Heart right ventricle (tissue), 16 donors: Measurements from ENCODE around the gene CCDC71. TPM values are rescaled to one million over a fixed set of nuclear protein-coding genes. Genes with fewer than 3 reads are reported as not detected.
A peak's percentile ranks its signal among the peaks of the same experiment; 100 is the strongest.

ENCODE experiments used
- ATAC-seq, 8 donors: fragments of 200-7000 bp; cut with Tn5 transposase; one replicate each; pipeline ENCODE4 v1.9.1; 2020; ENCODE audit warnings: mild to moderate bottlenecking in 8 of 8, moderate library complexity in 8 of 8, moderate number of reproducible peaks in 1 of 8
- DNase-seq, 2 donors: peaks; one replicate each; pipeline ENCODE4 v3.0.0-alpha.2; 2020
- H3K27ac ChIP-seq, 10 donors: fragments of 200-600 bp; sonication (generic) in 2 of 10; one replicate each; pipeline versions ENCODE4 v1.5.0 to v1.8.0; 2020 to 2022; ENCODE audit warnings: mild to moderate bottlenecking in 3 of 10
- H3K27me3 ChIP-seq, 7 donors: fragments of 200-600 bp; one replicate each; pipeline ENCODE4 v1.8.0; 2021 to 2022; ENCODE audit warnings: mild to moderate bottlenecking in 2 of 7
- H3K36me3 ChIP-seq, 9 donors: fragments of 200-600 bp; sonication (generic) in 1 of 9; one replicate each; pipeline versions ENCODE4 v1.5.0 to v1.8.0; 2020 to 2022; ENCODE audit warnings: mild to moderate bottlenecking in 2 of 9
- H3K4me1 ChIP-seq, 9 donors: fragments of 200-600 bp; sonication (generic) in 1 of 9; one replicate each; pipeline versions ENCODE4 v1.5.0 to v1.8.0; 2020 to 2022; ENCODE audit warnings: mild to moderate bottlenecking in 4 of 9
- H3K4me3 ChIP-seq, 10 donors: fragments of 200-600 bp; sonication (generic) in 2 of 10; one replicate each; pipeline versions ENCODE4 v1.5.0 to v1.8.0; 2020 to 2022; ENCODE audit warnings: mild to moderate bottlenecking in 7 of 10, moderate library complexity in 2 of 10
- H3K9me3 ChIP-seq, 11 donors: fragments of 200-600 bp in 10 of 11; sonication (generic) in 2 of 11; one replicate each; pipeline versions ENCODE4 v1.5.0 to v1.8.0; 2013 to 2022; ENCODE audit warnings: mild to moderate bottlenecking in 2 of 11, control low read depth in 1 of 11, moderate library complexity in 1 of 11
- CTCF ChIP-seq, 9 donors: fragments of 200-600 bp; sonication (generic) in 2 of 9; IDR thresholded peaks; one replicate each; pipeline versions ENCODE4 v1.5.0 to v1.8.0; 2021 to 2022; ENCODE audit warnings: antibody characterized with exemption in 9 of 9, mild to moderate bottlenecking in 5 of 9, moderate library complexity in 1 of 9
- WGBS, 2 donors: extraction: QIAGEN DNeasy Blood & Tissue Kit; methylation state at CpG; one replicate each; pipeline ENCODE4 v1.1.7; 2013; ENCODE audit warnings: inconsistent platforms in 1 of 2; 5-methylcytosine and 5-hydroxymethylcytosine counted together
- intact Hi-C, 10 donors: fragments of 100-400 bp; cut with DNase I; formaldehyde crosslinking; loops; one replicate each; pipeline versions ENCODE4 v1.11.1 to v1.14.2; 2022
- polyA plus RNA-seq, 2 donors: library from polyadenylated mRNA; stranded (reverse); fragments of 200-250 nt; gene quantifications; one replicate each; pipeline ENCODE4 v1.2.3, GENCODE V29; 2013
- total RNA-seq, 10 donors: library from RNA; stranded (reverse); fragmentation: NEBNext Ultra II Directional in 3 of 10; extraction: Animal tissue kit (Norgen Biotek cat#: 25700) in 3 of 10; gene quantifications; one replicate each; pipeline versions ENCODE4 v1.2.1 to v1.2.4, GENCODE V29; 2021 to 2023
- donor health status: Arrhythmogenic right ventricular cardiomyopathy.
- donor health status: ischemic (EF 13 %, LVEDD 7.1; RV severe dilation, severe dysfunction).
- donor health status: healthy with polysubstance abuse.
- donor health status: DM: no; HTN: yes; CAD: no.
- donor health status: DM: no; HTN: no; CAD: no.
- donor health status: ischemic (EF 25% LVEDD 6.9; RV normal size, moderate dysfunction).
- donor health status: ischemic (EF 25% LVEDD 5.7; RV mildly dilated, moderate dysfunction).
- donor health status: healthy.
- donor health status: DM: yes; HTN: yes; CAD: no.
- donor health status: Ischemic cardiomyopathy.
- donor health status: ischemic (EF 35%, LVEDD 5.7; RV mildly dilated, moderate dysfunction).
- donor health status: nonischemic (EF 11% LVEDD 7.7; RV severe dilation, severe dysfunction).
- donor health status: DM: yes; HTN: yes; CAD: no.
- donor health status: PGD.
- donor health status: ischemic (EF 29% LVEDD 5.4; RV normal size, mild dysfunction).
- donor health status: nonischemic (EF 23%, LVEDD 6.1; RV moderate dilation, normal function).

Gene CCDC71
- total and polyA plus RNA-seq, 12 donors: 7.2 to 16.9 (median 12.3) TPM

- intact Hi-C loops: loop anchor here in 1 of 10 donors (2.0 kb wide), 1 partner anchor 21 kb away; no protein-coding TSS in a partner anchor
- peak; percentile 95 to 99 (median 98) for ATAC-seq
These were observed 33.2 kb upstream of the CCDC71 start for GRCh38 chr3:49199239-49199899.

GRCh38 chr3:49198611-49199230 lies 32.6 kb upstream of the CCDC71 start:
- no peak for TF ChIP-seq CTCF (IDR thresholded peaks at IDR 0.05)
- peak in 4 of 8 donors; percentile 0 to 41 (median 2) for ATAC-seq
- Histone ChIP-seq H3K4me1 (peaks cover 0 to 19% (median 6%) of the 10 kb centered on the region in 9 donors), H3K36me3 (no peaks in the 10 kb centered on the region), H3K27ac (peak overlapping the region in 9 of 10 donors; percentile 19 to 91 (median 82)), H3K9me3 (no peaks in the 10 kb centered on the region), H3K4me3 (peak overlapping the region in 9 of 10 donors; percentile 41 to 76 (median 58)), H3K27me3 (no peaks in the 10 kb centered on the region)
- DNase-seq: no peak
- intact Hi-C loops: loop anchor here in 1 of 10 donors (2.0 kb wide), 1 partner anchor 20 kb away; no protein-coding TSS in a partner anchor
- WGBS, 2 donors: 64 to 72% methylated on average over 24 of the region's 24 CpGs

More at GRCh38 chr3:49199239-49199899, 33.2 kb upstream of the CCDC71 start:
- DNase-seq: peak; percentile 96
- Histone ChIP-seq H3K4me1 (peaks cover 0 to 24% (median 6%) of the 10 kb centered on the region in 9 donors), H3K36me3 (no peaks in the 10 kb centered on the region), H3K4me3 (peak overlapping the region; percentile 27 to 76 (median 57)), H3K27me3 (no peaks in the 10 kb centered on the region), H3K27ac (peak overlapping the region; percentile 22 to 91 (median 82)), H3K9me3 (no peaks in the 10 kb centered on the region)
- TF ChIP-seq CTCF (IDR thresholded peaks at IDR 0.05): no peak
- WGBS, 2 donors: 15 to 17% methylated on average over 53 of the region's 53 CpGs

GRCh38 chr3:49198161-49198560 lies 32.0 kb upstream of the CCDC71 start:
- ATAC-seq (no peak), DNase-seq (no peak)
- H3K27me3 ChIP-seq: no peaks in the 10 kb centered on the region
- H3K9me3 ChIP-seq: no peaks in the 10 kb centered on the region
- intact Hi-C loops: loop anchor here in 1 of 10 donors (2.0 kb wide), 1 partner anchor 19 kb away; no protein-coding TSS in a partner anchor
- no peaks in the 10 kb centered on the region for H3K36me3 ChIP-seq
- 75 to 83% methylated on average over 3 of the region's 3 CpGs for WGBS, 2 donors
- TF ChIP-seq CTCF (IDR thresholded peaks at IDR 0.05): no peak
- peak overlapping the region in 6 of 10 donors; percentile 59 to 91 (median 83) for H3K27ac ChIP-seq
- no peak overlapping the region for H3K4me3 ChIP-seq
- peaks cover 0 to 16% (median 6%) of the 10 kb centered on the region in 9 donors for H3K4me1 ChIP-seq

GRCh38 chr3:49191741-49192140 lies 25.6 kb upstream of the CCDC71 start:
- no peaks in the 10 kb centered on the region for H3K9me3 ChIP-seq
- ATAC-seq (peak in 4 of 8 donors; percentile 29 to 56 (median 35)), DNase-seq (no peak)
- H3K27ac ChIP-seq: peak overlapping the region in 2 of 10 donors; percentile 1 to 3
- TF ChIP-seq CTCF (IDR thresholded peaks at IDR 0.05): no peak
- H3K27me3 ChIP-seq: no peaks in the 10 kb centered on the region
- 63 to 74% methylated on average over 1 of the region's 1 CpG for WGBS, 2 donors
- H3K4me3 ChIP-seq: no peak overlapping the region
- H3K4me1 ChIP-seq: peaks cover 0 to 16% (median 5%) of the 10 kb centered on the region in 9 donors
- intact Hi-C loops: no loop called here
- H3K36me3 ChIP-seq: no peaks in the 10 kb centered on the region
